Skeletal muscle satellite cell (primary cell): ENCODE data around the gene ZNF239. TPM values are rescaled to one million over a fixed set of nuclear protein-coding genes. Genes with fewer than 3 reads are reported as not detected.
"Not testable (repeated sequence)": the region's sequence is repeated elsewhere in the genome, so short reads cannot be mapped to it uniquely, and the experiment has no call there.

Experiments used
- H3K27me3 ChIP-seq: 2 replicates; pipeline ENCODE4 v1.7.0; 2013; ENCODE audit warnings: low read length; ENCODE audit not compliant: control insufficient read depth, insufficient read depth
- H3K36me3 ChIP-seq: 2 replicates; pipeline ENCODE4 v1.7.0; 2013; ENCODE audit warnings: mild to moderate bottlenecking, control low read depth, low read length; ENCODE audit not compliant: insufficient read depth
- H3K4me1 ChIP-seq: 2 replicates; pipeline ENCODE4 v1.7.0; 2013; ENCODE audit warnings: low read length; ENCODE audit not compliant: control insufficient read depth, insufficient read depth
- H3K4me2 ChIP-seq: 2 replicates; pipeline ENCODE4 v1.7.0; 2013; ENCODE audit warnings: mild to moderate bottlenecking, low read length
- H3K4me3 ChIP-seq: 2 replicates; pipeline ENCODE4 v1.7.0; 2013; ENCODE audit warnings: low read length
- H3K9ac ChIP-seq: 2 replicates; pipeline ENCODE4 v1.7.0; 2013; ENCODE audit warnings: mild to moderate bottlenecking, low read depth, low read length, moderate library complexity
- H3K9me3 ChIP-seq: replicated peaks from 2 replicates; pipeline ENCODE4 v1.7.0; 2013; ENCODE audit warnings: mild to moderate bottlenecking, control low read depth, low read length
- total RNA-seq: library from RNA; depleted of rRNA; stranded (reverse); fragments of >200 nt; gene quantifications from 2 replicates; pipeline ENCODE4 v1.2.3, GENCODE V29; 2012; rRNA removed

Gene ZNF239
- total RNA-seq = 5.2 and 8.9 TPM in 2 replicates

GRCh38 chr10:43574001-43574892 is at the start of gene ZNF239:
Gene ZNF239 (minus strand): TSS chr10:43574616. CDS start chr10:43558079, 16,537 bp downstream.
- Histone ChIP-seq H3K4me2 (peak within 1 kb of the TSS; percentile 94), H3K4me3 (peak within 1 kb of the TSS; percentile 75), H3K36me3 (no peaks in the 10 kb centered on the region), H3K9me3 (no peaks in the 10 kb centered on the region), H3K27me3 (no peaks in the 10 kb centered on the region), H3K4me1 (peaks cover 9% of the 10 kb centered on the region), H3K9ac (peak within 1 kb of the TSS; percentile 82)

- H3K4me1 ChIP-seq = no peaks in the 10 kb centered on the region
- no peaks in the 10 kb centered on the region for H3K27me3 ChIP-seq
- peak overlapping the region; percentile 53 for H3K4me3 ChIP-seq
- H3K4me2 ChIP-seq = peak overlapping the region; percentile 48
- no peak overlapping the region for H3K9ac ChIP-seq
- no peaks in the 10 kb centered on the region for H3K36me3 ChIP-seq
- peaks cover 7% of the 10 kb centered on the region for H3K9me3 ChIP-seq
Observed at GRCh38 chr10:43623351-43623750, 48.9 kb upstream of the ZNF239 start.

- Histone ChIP-seq H3K4me3 (no peak overlapping the region), H3K9ac (no peak overlapping the region), H3K27me3 (no peaks in the 10 kb centered on the region), H3K4me2 (no peak overlapping the region), H3K36me3 (peaks cover 2% of the 10 kb centered on the region), H3K9me3 (peaks cover 15% of the 10 kb centered on the region), H3K4me1 (no peaks in the 10 kb centered on the region)
Observed at GRCh38 chr10:43622038-43622437, 47.6 kb upstream of the ZNF239 start.

- Histone ChIP-seq H3K4me2 (no peak overlapping the region), H3K9me3 (peaks cover 35% of the 10 kb centered on the region), H3K9ac (no peak overlapping the region), H3K4me1 (no peaks in the 10 kb centered on the region), H3K36me3 (peaks cover 21% of the 10 kb centered on the region), H3K4me3 (no peak overlapping the region), H3K27me3 (no peaks in the 10 kb centered on the region)
Observed at GRCh38 chr10:43619368-43619767, 45.0 kb upstream of the ZNF239 start.

GRCh38 chr10:43616697-43617370 is 42.4 kb upstream of the ZNF239 start:
- Histone ChIP-seq H3K9ac (no peak overlapping the region), H3K9me3 (peaks cover 39% of the 10 kb centered on the region), H3K4me1 (peaks cover 12% of the 10 kb centered on the region), H3K4me3 (no peak overlapping the region), H3K27me3 (no peaks in the 10 kb centered on the region), H3K4me2 (no peak overlapping the region), H3K36me3 (peaks cover 21% of the 10 kb centered on the region)

GRCh38 chr10:43610636-43611035 is 36.2 kb upstream of the ZNF239 start:
- Histone ChIP-seq H3K4me1 (peaks cover 20% of the 10 kb centered on the region), H3K9ac (no peak overlapping the region), H3K27me3 (no peaks in the 10 kb centered on the region), H3K9me3 (peaks cover 10% of the 10 kb centered on the region), H3K4me2 (no peak overlapping the region), H3K4me3 (no peak overlapping the region), H3K36me3 (peaks cover 9% of the 10 kb centered on the region)

- peaks cover 3% of the 10 kb centered on the region for H3K27me3 ChIP-seq
- peaks cover 8% of the 10 kb centered on the region for H3K4me1 ChIP-seq
- peak overlapping the region; percentile 82 for H3K4me3 ChIP-seq
- H3K36me3 ChIP-seq = peaks cover 4% of the 10 kb centered on the region
- peak overlapping the region; percentile 97 for H3K4me2 ChIP-seq
- peak overlapping the region; percentile 79 for H3K9ac ChIP-seq
- no peaks in the 10 kb centered on the region for H3K9me3 ChIP-seq
Observed at GRCh38 chr10:43607199-43607573, 32.8 kb upstream of the ZNF239 start.

GRCh38 chr10:43606323-43607198 is 32.1 kb upstream of the ZNF239 start, which contains the start of gene ZNF485:
Gene ZNF485 (plus strand): TSS chr10:43606438. CDS start chr10:43607051, 613 bp downstream.
- Histone ChIP-seq H3K4me3 (peak within 1 kb of the TSS; percentile 82), H3K4me2 (peak within 1 kb of the TSS; percentile 97), H3K9ac (peak within 1 kb of the TSS; percentile 79), H3K27me3 (peaks cover 6% of the 10 kb centered on the region), H3K9me3 (no peaks in the 10 kb centered on the region), H3K4me1 (peaks cover 8% of the 10 kb centered on the region), H3K36me3 (peaks cover 4% of the 10 kb centered on the region)

GRCh38 chr10:43605850-43606322 is 31.5 kb upstream of the ZNF239 start:
- Histone ChIP-seq H3K36me3 (peaks cover 4% of the 10 kb centered on the region), H3K4me2 (peak overlapping the region; percentile 97), H3K9me3 (no peaks in the 10 kb centered on the region), H3K9ac (no peak overlapping the region), H3K4me3 (peak overlapping the region; percentile 82), H3K27me3 (peaks cover 9% of the 10 kb centered on the region), H3K4me1 (peaks cover 8% of the 10 kb centered on the region)

GRCh38 chr10:43601576-43601975 is 27.2 kb upstream of the ZNF239 start:
- H3K9me3 ChIP-seq, H3K4me3 ChIP-seq, H3K4me1 ChIP-seq, H3K4me2 ChIP-seq, H3K36me3 ChIP-seq, H3K27me3 ChIP-seq, H3K9ac ChIP-seq: not testable (repeated sequence)

GRCh38 chr10:43599333-43599732 is 24.9 kb upstream of the ZNF239 start:
- H3K9me3 ChIP-seq = no peaks in the 10 kb centered on the region
- peaks cover 3% of the 10 kb centered on the region for H3K4me1 ChIP-seq

More at GRCh38 chr10:43599333-43599732, 24.9 kb upstream of the ZNF239 start:
- Histone ChIP-seq H3K36me3 (no peaks in the 10 kb centered on the region), H3K9ac (no peak overlapping the region), H3K4me2 (no peak overlapping the region), H3K4me3 (no peak overlapping the region), H3K27me3 (peaks cover 9% of the 10 kb centered on the region)
